Loucy (cell line): ENCODE measurements around the gene CHRM2.

Experiments used
- H2AFZ ChIP-seq: fragments of 200-600 bp; sonication (generic); 2 replicates; pipeline ENCODE4 v1.6.0; 2016; ENCODE audit warnings: antibody characterized with exemption, mild to moderate bottlenecking, low read length, moderate library complexity
- H3F3A ChIP-seq: fragments of 200-600 bp; 2 replicates; pipeline ENCODE4 v1.6.0; 2016; ENCODE audit warnings: antibody characterized with exemption, low read depth, mild to moderate bottlenecking
- H3K27me3 ChIP-seq: fragments of 200-600 bp; sonication (generic); 2 replicates; pipeline ENCODE4 v1.6.1; 2014; ENCODE audit warnings: low read length, mild to moderate bottlenecking; ENCODE audit not compliant: insufficient read depth, poor library complexity, severe bottlenecking
- H3K36me3 ChIP-seq: fragments of 200-600 bp; sonication (generic); 2 replicates; pipeline ENCODE4 v1.6.1; 2016; ENCODE audit warnings: low read length; ENCODE audit not compliant: insufficient read depth
- H3K4me1 ChIP-seq: fragments of 200-600 bp; sonication (generic); 2 replicates; pipeline ENCODE4 v1.5.1; 2014; ENCODE audit warnings: low read length, mild to moderate bottlenecking; ENCODE audit not compliant: insufficient read depth, poor library complexity, severe bottlenecking
- H3K4me2 ChIP-seq: fragments of 200-600 bp; sonication (generic); 2 replicates; pipeline ENCODE4 v1.6.0; 2014; ENCODE audit warnings: antibody characterized with exemption, low read length, low read depth, mild to moderate bottlenecking; ENCODE audit not compliant: poor library complexity, severe bottlenecking
- H3K4me3 ChIP-seq: fragments of 200-600 bp; sonication (generic); 2 replicates; pipeline ENCODE4 v1.5.1; 2014; ENCODE audit warnings: low read length, mild to moderate bottlenecking, mixed read lengths; ENCODE audit not compliant: poor library complexity, severe bottlenecking
- H3K79me2 ChIP-seq: fragments of 200-600 bp; sonication (generic); 2 replicates; pipeline ENCODE4 v1.6.1; 2014; ENCODE audit warnings: low read length; ENCODE audit not compliant: insufficient read depth
- H3K9ac ChIP-seq: fragments of 200-600 bp; sonication (generic); 2 replicates; pipeline ENCODE4 v1.6.0; 2014; ENCODE audit warnings: mild to moderate bottlenecking, low read depth, low read length, moderate library complexity; ENCODE audit not compliant: poor library complexity, severe bottlenecking
- H3K9me2 ChIP-seq: fragments of 200-600 bp; sonication (generic); replicated peaks from 2 replicates; pipeline ENCODE4 v1.6.1; 2016; ENCODE audit warnings: low read depth, low read length, mixed read lengths
- H3K9me3 ChIP-seq: fragments of 200-600 bp; sonication (generic); 2 replicates; pipeline ENCODE4 v1.6.1; 2014; ENCODE audit warnings: mild to moderate bottlenecking, antibody characterized with exemption, low read length, low read depth; ENCODE audit not compliant: insufficient read depth
- H4K20me1 ChIP-seq: fragments of 200-600 bp; sonication (generic); 2 replicates; pipeline ENCODE4 v1.6.0; 2014; ENCODE audit warnings: antibody characterized with exemption, low read length, mild to moderate bottlenecking; ENCODE audit not compliant: insufficient read depth, poor library complexity, severe bottlenecking
- CTCF ChIP-seq: fragments of 200-600 bp; sonication (generic); conservative IDR thresholded peaks from 2 replicates; pipeline ENCODE4 v1.5.1; 2014; ENCODE audit warnings: mild to moderate bottlenecking, antibody characterized with exemption, low read length
- EZH2phosphoT487 ChIP-seq: fragments of 200-600 bp; IDR thresholded peaks from 2 replicates; pipeline ENCODE4 v1.6.1; 2018; ENCODE audit warnings: antibody characterized with exemption, mild to moderate bottlenecking, moderate library complexity, borderline replicate concordance

CHRM2 gene

GRCh38 chr7:136894789-136895188 lies 26.3 kb downstream of the CHRM2 start:
- no peaks in the 10 kb centered on the region for H3K36me3 ChIP-seq
- H3K4me1 ChIP-seq = no peaks in the 10 kb centered on the region
- no peak overlapping the region for H3K4me3 ChIP-seq
- no peaks in the 10 kb centered on the region for H3K79me2 ChIP-seq
- H3K27me3 ChIP-seq = no peaks in the 10 kb centered on the region
- no peaks in the 10 kb centered on the region for H4K20me1 ChIP-seq
- no peaks in the 10 kb centered on the region for H3K9me2 ChIP-seq
- H3K9me3 ChIP-seq = no peaks in the 10 kb centered on the region
- no peak overlapping the region for H3K9ac ChIP-seq
- H2AFZ ChIP-seq = no peak overlapping the region
- H3K4me2 ChIP-seq = no peak overlapping the region
- H3F3A ChIP-seq = no peaks in the 10 kb centered on the region
- TF ChIP-seq EZH2phosphoT487 = no peak
- TF ChIP-seq CTCF = no peak

GRCh38 chr7:136897676-136898075 lies 29.2 kb downstream of the CHRM2 start:
- H3F3A ChIP-seq = no peaks in the 10 kb centered on the region
- TF ChIP-seq CTCF (no peak), EZH2phosphoT487 (no peak)
- H3K27me3 ChIP-seq = no peaks in the 10 kb centered on the region
- no peak overlapping the region for H3K4me3 ChIP-seq
- no peaks in the 10 kb centered on the region for H3K79me2 ChIP-seq
- H4K20me1 ChIP-seq = no peaks in the 10 kb centered on the region
- no peaks in the 10 kb centered on the region for H3K36me3 ChIP-seq
- H2AFZ ChIP-seq = no peak overlapping the region
- no peaks in the 10 kb centered on the region for H3K9me3 ChIP-seq
- no peak overlapping the region for H3K4me2 ChIP-seq
- H3K9ac ChIP-seq = no peak overlapping the region
- no peaks in the 10 kb centered on the region for H3K4me1 ChIP-seq
- H3K9me2 ChIP-seq = no peaks in the 10 kb centered on the region

DNA sequence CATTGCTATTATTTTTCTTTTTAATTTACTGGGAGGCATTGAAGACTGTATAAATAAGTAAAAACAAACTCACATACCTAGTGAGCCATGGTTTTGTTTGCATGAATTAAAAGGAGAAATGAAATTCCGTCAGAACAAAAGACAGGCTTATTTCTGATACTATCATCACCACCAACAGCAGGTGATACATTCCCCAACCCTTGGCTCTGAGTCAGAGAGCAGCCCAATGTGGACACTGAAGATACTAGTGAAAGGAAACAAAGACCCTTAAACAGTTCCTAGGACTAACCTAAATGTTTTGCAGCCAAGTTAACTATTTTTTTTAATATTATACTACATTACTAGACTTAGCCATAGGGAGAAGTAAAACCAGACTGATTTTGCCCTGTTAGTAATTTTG lies 31.6 kb downstream of the CHRM2 start:
- H4K20me1 ChIP-seq = no peaks in the 10 kb centered on the region
- no peak overlapping the region for H3K4me3 ChIP-seq
- H3K9me2 ChIP-seq = no peaks in the 10 kb centered on the region
- H3K79me2 ChIP-seq = no peaks in the 10 kb centered on the region
- no peaks in the 10 kb centered on the region for H3K27me3 ChIP-seq
- H3F3A ChIP-seq = no peaks in the 10 kb centered on the region
- no peaks in the 10 kb centered on the region for H3K36me3 ChIP-seq
- no peak for TF ChIP-seq CTCF
- TF ChIP-seq EZH2phosphoT487 = no peak
- no peak overlapping the region for H3K9ac ChIP-seq
- H2AFZ ChIP-seq = no peak overlapping the region
- H3K4me2 ChIP-seq = no peak overlapping the region
- H3K9me3 ChIP-seq = no peaks in the 10 kb centered on the region
- H3K4me1 ChIP-seq = no peaks in the 10 kb centered on the region
